ENCODE measurements around the gene CRTAC1. TPM values are rescaled to one million over a fixed set of nuclear protein-coding genes. Genes with fewer than 3 reads are reported as not detected.

CRTAC1 gene
- total and polyA plus RNA-seq, 9 of the 15 experiments (the other 6 are each of a cell fraction or from before 2014, with no cell fraction given), result not detected

- peak overlapping the region; percentile 41 for H3K4me2 ChIP-seq (ENCODE audit: insufficient read depth, low read length)
- peak; percentile 85 for FAIRE-seq
- no peaks in the 10 kb centered on the region; the same call in 1 of the 2 replicates for H4K20me1 ChIP-seq (replicated peaks; ENCODE audit: control insufficient read depth, insufficient read depth, low read length)
- peak; percentile 69 to 81 (median 75) for DNase-seq (ENCODE audit: extremely low read depth in 1 of 4, low spot score in 3 of 4)
- CTCF ChIA-PET (ENCODE audit: low intra/inter-chr PET ratio), result interaction anchor here (0.6 to 2.3 kb wide), 3 partner anchors 77 to 110 kb away, joined by 3 to 17 read pairs (median 7); no protein-coding TSS in a partner anchor
- no peaks in the 10 kb centered on the region for H3K79me2 ChIP-seq (ENCODE audit: control insufficient read depth, insufficient read depth, low read length)
- POLR2A ChIA-PET, result interaction anchor here (0.9 kb wide), 1 partner anchor 114 kb away, joined by 3 read pairs; no protein-coding TSS in a partner anchor
- peaks cover 5 to 16% of the 10 kb centered on the region in 2 experiments; a peak in 3 of 5 replicates for H3K4me1 ChIP-seq (replicated peaks in 1 of 2; ENCODE audit: control insufficient read depth in 2 of 2, insufficient read depth in 2 of 2, low read length in 2 of 2)
- H3K27ac ChIP-seq (ENCODE audit: extremely low read depth, low read depth, low read length), result no peak overlapping the region
- no peaks in the 10 kb centered on the region for H3K36me3 ChIP-seq (ENCODE audit: control insufficient read depth, insufficient read depth, low read length)
- peak; percentile 99 for ATAC-seq
- intact Hi-C loops (cut with micrococcal nuclease) (loop anchor here (1.0 kb wide), 2 partner anchors 78 to 110 kb away; no protein-coding TSS in a partner anchor), in situ Hi-C loops (cut with MboI) (loop anchor here (25.0 kb wide), 1 partner anchor 107 kb away; the partner anchor contains the start of gene SFRP5)
- no peaks in the 10 kb centered on the region for H3K9me3 ChIP-seq (replicated peaks; ENCODE audit: control insufficient read depth, insufficient read depth, low read depth, low read length)
- peak overlapping the region in 1 of 2 experiments; percentile 41; a peak in 1 of 4 replicates for H3K9ac ChIP-seq (ENCODE audit: insufficient read depth in 1 of 2, low read depth in 2 of 2, low read length in 2 of 2)
- WGBS (ENCODE audit: insufficient coverage, low coverage, missing lambda C conversion rate), result 20% methylated on average over 14 of the region's 19 CpGs
- no peak overlapping the region for H3K4me3 ChIP-seq
- H2AFZ ChIP-seq (ENCODE audit: low read depth, low read length), result peak overlapping the region; percentile 91
- no peaks in the 10 kb centered on the region for H3K9me1 ChIP-seq (ENCODE audit: control insufficient read depth, insufficient read depth, low read length)
- H3K27me3 ChIP-seq (ENCODE audit: control insufficient read depth in 2 of 2, insufficient read depth in 2 of 2, low read length in 2 of 2), result peaks cover 7 to 44% of the 10 kb centered on the region in 2 experiments; a peak in 4 of 5 replicates
- BruUV-seq (replicated peaks), result no TSS peak
- no peak for TF ChIP-seq E4F1 (CRISPR knock-in tag; IDR thresholded peaks at IDR 0.05; ENCODE audit: borderline replicate concordance)
- TF ChIP-seq ETV1 (tag; conservative IDR thresholded peaks at IDR 0.05; ENCODE audit: low read depth), result peak; percentile 84
- TF ChIP-seq NELFE (IDR thresholded peaks at IDR 0.05; ENCODE audit: insufficient read depth, insufficient read length), result no peak
- no peak for TF ChIP-seq ZNF395 (CRISPR knock-in tag; IDR thresholded peaks at IDR 0.05)
- no peak for TF ChIP-seq ZNF511 (CRISPR knock-in tag; IDR thresholded peaks at IDR 0.05)
- TF ChIP-seq BRD9 (IDR thresholded peaks at IDR 0.05; ENCODE audit: low read depth, partially characterized antibody), result no peak
- TF ChIP-seq MED1 (CRISPR knock-in tag; IDR thresholded peaks at IDR 0.05; ENCODE audit: borderline replicate concordance), result no peak
- TF ChIP-seq ZNF778 (CRISPR knock-in tag; IDR thresholded peaks at IDR 0.05), result no peak
- TF ChIP-seq HES1 (IDR thresholded peaks at IDR 0.05; ENCODE audit: low read depth), result no peak
- TF ChIP-seq TCF7 (IDR thresholded peaks at IDR 0.05; ENCODE audit: borderline replicate concordance), result no peak
- TF ChIP-seq TAF15 (IDR thresholded peaks at IDR 0.05; ENCODE audit: low read depth, low read length), result no peak
- no peak for TF ChIP-seq EP400 (IDR thresholded peaks at IDR 0.05)
These were observed 161.1 kb downstream of the CRTAC1 start for GRCh38 chr10:97869091-97870042.
